K562 (cell line): Measurements from ENCODE around the gene ARNT2. TPM values are rescaled to one million over a fixed set of nuclear protein-coding genes. Genes with fewer than 3 reads are reported as not detected.

Source experiments
- ATAC-seq: fragments of 200-7000 bp; cut with Tn5 transposase; 3 replicates; pipeline ENCODE4 v1.9.1; 2020; ENCODE audit warnings: moderate library complexity
- BruUV-seq: library from RNA; stranded (reverse); fragments of 400-500 nt; replicated peaks from 2 replicates; lab custom pipeline; 2021; lab: Mats Ljungman, UMichigan
- CTCF ChIA-PET: fragments of 300-600 bp; formaldehyde crosslinking; extraction: SDS; loops from one replicate; lab custom pipeline; 2021; ENCODE audit warnings: low intra/inter-chr PET ratio; lab: Yijun Ruan, JAX
- POLR2A ChIA-PET: fragments of 300-600, 350-650 bp; sonication (Branson Sonifier 250); formaldehyde crosslinking; extraction: SDS; loops from one replicate; lab custom pipeline; 2021; ENCODE audit warnings: antibody characterized with exemption, inconsistent platforms; lab: Yijun Ruan, JAX
- DNase-seq, 4 experiments: peaks; one replicate each; pipeline versions ENCODE4 v3.0.0 to v3.0.0-alpha.2; 2011 to 2018; ENCODE audit warnings: low spot score in 3 of 4, mixed read lengths in 3 of 4; ENCODE audit errors: extremely low read depth in 1 of 4
- FAIRE-seq: peaks from 2 replicates; lab custom pipeline; 2011; peaks lifted over from hg19 to GRCh38; lab: Jason Lieb, UNC
- H2AFZ ChIP-seq: 2 replicates; pipeline ENCODE4 v1.6.0; 2011; ENCODE audit warnings: low read depth, low read length, control low read depth, inconsistent platforms
- H3K27ac ChIP-seq: fragments of 200-600 bp; 3 replicates; pipeline ENCODE4 v1.8.0; 2011; ENCODE audit warnings: low read depth, mild to moderate bottlenecking, control low read depth, inconsistent platforms, low read length, moderate library complexity, mixed read lengths; ENCODE audit errors: extremely low read depth
- H3K27me3 ChIP-seq, 2 experiments: fragments of 300-600 bp in 1 of 2; 2 replicates in 1 of 2; 3 replicates in 1 of 2; pipeline versions ENCODE4 v1.6.0 to v1.8.0; 2011; ENCODE audit warnings: inconsistent platforms in 2 of 2, low read length in 2 of 2, mild to moderate bottlenecking in 1 of 2, mixed read lengths in 1 of 2, moderate library complexity in 1 of 2; ENCODE audit not compliant: control insufficient read depth in 2 of 2, insufficient read depth in 2 of 2
- H3K36me3 ChIP-seq: fragments of 300-600 bp; 3 replicates; pipeline ENCODE4 v1.8.0; 2011; ENCODE audit warnings: mild to moderate bottlenecking, low read length, inconsistent platforms; ENCODE audit not compliant: control insufficient read depth, insufficient read depth
- H3K4me1 ChIP-seq, 2 experiments: fragments of 200-600 bp in 1 of 2; replicated peaks in 1 of 2; 2 replicates in 1 of 2; 3 replicates in 1 of 2; pipeline versions ENCODE4 v1.5.1 to v1.8.0; 2011; ENCODE audit warnings: inconsistent platforms in 2 of 2, low read length in 2 of 2, mild to moderate bottlenecking in 1 of 2, mixed read lengths in 1 of 2, moderate library complexity in 1 of 2; ENCODE audit not compliant: control insufficient read depth in 2 of 2, insufficient read depth in 2 of 2
- H3K4me2 ChIP-seq: 2 replicates; pipeline ENCODE4 v1.6.1; 2011; ENCODE audit warnings: low read length, control low read depth, inconsistent platforms, mixed read lengths; ENCODE audit not compliant: insufficient read depth
- H3K4me3 ChIP-seq: fragments of 200-600 bp; sonication (generic), shearing (Covaris generic); 2 replicates; pipeline ENCODE4 v1.5.1; 2016; ENCODE audit warnings: control low read depth, inconsistent platforms
- H3K79me2 ChIP-seq: fragments of 200-600 bp; 3 replicates; pipeline ENCODE4 v1.8.0; 2011; ENCODE audit warnings: low read length, inconsistent platforms; ENCODE audit not compliant: control insufficient read depth, insufficient read depth
- H3K9ac ChIP-seq, 2 experiments: 2 replicates each; pipeline versions ENCODE4 v1.6.0 to v1.6.1; 2011; ENCODE audit warnings: low read depth in 2 of 2, low read length in 2 of 2, control low read depth in 1 of 2, inconsistent platforms in 1 of 2, mild to moderate bottlenecking in 1 of 2, mixed read lengths in 1 of 2; ENCODE audit not compliant: insufficient read depth in 1 of 2
- H3K9me1 ChIP-seq: one replicate; pipeline ENCODE4 v1.6.0; 2011; ENCODE audit warnings: inconsistent platforms, mild to moderate bottlenecking, low read length, moderate library complexity; ENCODE audit not compliant: control insufficient read depth, insufficient read depth
- H3K9me3 ChIP-seq: replicated peaks from 2 replicates; pipeline ENCODE4 v1.5.1; 2011; ENCODE audit warnings: low read depth, low read length, inconsistent platforms; ENCODE audit not compliant: control insufficient read depth, insufficient read depth
- H4K20me1 ChIP-seq: replicated peaks from 2 replicates; pipeline ENCODE4 v1.6.1; 2011; ENCODE audit warnings: low read length, inconsistent platforms, mixed read lengths; ENCODE audit not compliant: control insufficient read depth, insufficient read depth
- GATAD2B ChIP-seq: fragments of 450-650 bp; IDR thresholded peaks from 2 replicates; pipeline ENCODE4 v1.6.1; 2017; ENCODE audit warnings: mild to moderate bottlenecking, borderline replicate concordance
- KAT7 ChIP-seq: sonication (generic); formaldehyde crosslinking; IDR thresholded peaks from 2 replicates; pipeline ENCODE4 v1.8.0; 2022; ENCODE audit warnings: missing genetic modification reagents, mild to moderate bottlenecking, borderline replicate concordance
- KLF16 ChIP-seq: IDR thresholded peaks from 2 replicates; pipeline ENCODE4 v1.6.1; 2016; ENCODE audit warnings: antibody characterized with exemption
- ZMIZ1 ChIP-seq, 2 experiments: fragments of 150-350 bp in 1 of 2; IDR thresholded peaks; 2 replicates each; pipeline ENCODE4 v1.6.1; 2012 to 2016; ENCODE audit warnings: low read depth in 2 of 2, low read length in 2 of 2, mild to moderate bottlenecking in 1 of 2, moderate library complexity in 1 of 2
- ZNF24 ChIP-seq: fragments of 450-650 bp; IDR thresholded peaks from 2 replicates; pipeline ENCODE4 v1.6.1; 2016
- ZNF263 ChIP-seq: sonication (generic); formaldehyde crosslinking; IDR thresholded peaks from 2 replicates; pipeline ENCODE4 v1.8.0; 2022; ENCODE audit warnings: mild to moderate bottlenecking, missing genetic modification reagents, borderline replicate concordance
- ZNF668 ChIP-seq: fragments of 250-450 bp; sonication (Bioruptor Pico); IDR thresholded peaks from 2 replicates; pipeline ENCODE4 v1.8.0; 2022; ENCODE audit warnings: mild to moderate bottlenecking, inconsistent platforms
- ZNF696 ChIP-seq: fragments of 250-450 bp; sonication (Bioruptor Pico); conservative IDR thresholded peaks from 2 replicates; pipeline ENCODE4 v1.4.0; 2020; ENCODE audit warnings: mild to moderate bottlenecking, moderate library complexity
- WGBS: fragments of 100-300 bp; shearing (Covaris generic); methylation state at CpG from one replicate; pipeline ENCODE4 v1.1.6; 2016; ENCODE audit warnings: low coverage, mixed read lengths; ENCODE audit not compliant: insufficient coverage; ENCODE audit errors: missing lambda C conversion rate; 5-methylcytosine and 5-hydroxymethylcytosine counted together
- in situ Hi-C: fragments of 300-500 bp; cut with MboI; formaldehyde crosslinking; loops from 4 replicates; pipeline ENCODE4 v1.15.0; 2018; ENCODE audit warnings: inconsistent platforms, mixed read lengths
- intact Hi-C: fragments of 100-400 bp; cut with micrococcal nuclease; formaldehyde crosslinking; loops from 2 replicates; pipeline ENCODE4 v1.14.2; 2022
- polyA plus RNA-seq, 8 experiments: library from polyadenylated mRNA; depleted of rRNA in 4 of 8; stranded (reverse) in 5 of 8; unstranded in 3 of 8; fragments of >200 nt; fragmentation: Nextera tagmentation in 2 of 8; fragmentation: Illumina TruSeq in 1 of 8; extraction: Ambion mirVana in 2 of 8; extraction: Trizol in 1 of 8; gene quantifications; 2 replicates each; pipeline versions ENCODE4 v1.2.1 to v1.2.3, GENCODE V29; 2011 to 2014; ENCODE audit warnings: inconsistent platforms in 1 of 8, missing spikeins in 1 of 8
- total RNA-seq, 7 experiments: library from RNA; depleted of rRNA in 6 of 7; stranded (reverse); fragments of >200 nt in 6 of 7; fragmentation: Illumina TruSeq in 2 of 7; extraction: Trizol in 2 of 7; gene quantifications; 2 replicates each; pipeline versions ENCODE4 v1.2.1 to v1.2.3, GENCODE V29; 2011 to 2021; ENCODE audit warnings: low replicate concordance in 1 of 7
- TF ChIP-seq, protein P1 (sequence below): fragments of 250-450 bp; sonication (Bioruptor Pico); IDR thresholded peaks from 2 replicates; pipeline ENCODE4 v1.4.0; 2020
- TF ChIP-seq, protein P2 (sequence below), 2 experiments: fragments of 450-650 bp in 1 of 2; sonication (generic) in 1 of 2; formaldehyde crosslinking; conservative IDR thresholded peaks; 2 replicates each; pipeline versions ENCODE4 v1.4.0 to v1.8.1; 2020 to 2022; ENCODE audit warnings: mild to moderate bottlenecking in 1 of 2, missing genetic modification reagents in 1 of 2

Gene ARNT2
- total and polyA plus RNA-seq, 9 of the 15 experiments (the other 6 are each of a cell fraction or from before 2014, with no cell fraction given) = 0.01 TPM; not detected in 8

- WGBS = 0% methylated on average over 2 of the region's 3 CpGs
- in situ Hi-C loops = no loop called here
- Histone ChIP-seq H2AFZ (no peak overlapping the region), H3K9me3 (no peaks in the 10 kb centered on the region), H3K4me2 (no peak overlapping the region), H3K9me1 (no peaks in the 10 kb centered on the region), H3K36me3 (no peaks in the 10 kb centered on the region), H3K27me3 (peaks cover 7 to 11% of the 10 kb centered on the region in 2 experiments; a peak in 3 of 5 replicates), H3K4me1 (no peaks in the 10 kb centered on the region), H4K20me1 (no peaks in the 10 kb centered on the region), H3K79me2 (no peaks in the 10 kb centered on the region), H3K9ac (no peak overlapping the region), H3K4me3 (no peak overlapping the region), H3K27ac (no peak overlapping the region)
- ChIA-PET CTCF (no interaction called here), POLR2A (interaction anchor here (0.5 to 0.9 kb wide), 4 partner anchors 20 to 400 kb away, joined by 3 read pairs; no protein-coding TSS in a partner anchor)
- no TSS peak for BruUV-seq
- FAIRE-seq = no peak
- no peak for DNase-seq
- no peak for ATAC-seq
- TF ChIP-seq ZNF696 (no peak), KAT7 (CRISPR knock-in tag) (no peak), KLF16 (no peak), ZNF24 (no peak), ZNF263 (no peak), ZMIZ1 (IDR thresholded peaks at IDR 0.05; ENCODE audit: low read depth in 2 of 2, low read length in 2 of 2) (no peak), ZNF668 (CRISPR knock-in tag) (no peak), GATAD2B (no peak)
- TF ChIP-seq, protein P1, sequence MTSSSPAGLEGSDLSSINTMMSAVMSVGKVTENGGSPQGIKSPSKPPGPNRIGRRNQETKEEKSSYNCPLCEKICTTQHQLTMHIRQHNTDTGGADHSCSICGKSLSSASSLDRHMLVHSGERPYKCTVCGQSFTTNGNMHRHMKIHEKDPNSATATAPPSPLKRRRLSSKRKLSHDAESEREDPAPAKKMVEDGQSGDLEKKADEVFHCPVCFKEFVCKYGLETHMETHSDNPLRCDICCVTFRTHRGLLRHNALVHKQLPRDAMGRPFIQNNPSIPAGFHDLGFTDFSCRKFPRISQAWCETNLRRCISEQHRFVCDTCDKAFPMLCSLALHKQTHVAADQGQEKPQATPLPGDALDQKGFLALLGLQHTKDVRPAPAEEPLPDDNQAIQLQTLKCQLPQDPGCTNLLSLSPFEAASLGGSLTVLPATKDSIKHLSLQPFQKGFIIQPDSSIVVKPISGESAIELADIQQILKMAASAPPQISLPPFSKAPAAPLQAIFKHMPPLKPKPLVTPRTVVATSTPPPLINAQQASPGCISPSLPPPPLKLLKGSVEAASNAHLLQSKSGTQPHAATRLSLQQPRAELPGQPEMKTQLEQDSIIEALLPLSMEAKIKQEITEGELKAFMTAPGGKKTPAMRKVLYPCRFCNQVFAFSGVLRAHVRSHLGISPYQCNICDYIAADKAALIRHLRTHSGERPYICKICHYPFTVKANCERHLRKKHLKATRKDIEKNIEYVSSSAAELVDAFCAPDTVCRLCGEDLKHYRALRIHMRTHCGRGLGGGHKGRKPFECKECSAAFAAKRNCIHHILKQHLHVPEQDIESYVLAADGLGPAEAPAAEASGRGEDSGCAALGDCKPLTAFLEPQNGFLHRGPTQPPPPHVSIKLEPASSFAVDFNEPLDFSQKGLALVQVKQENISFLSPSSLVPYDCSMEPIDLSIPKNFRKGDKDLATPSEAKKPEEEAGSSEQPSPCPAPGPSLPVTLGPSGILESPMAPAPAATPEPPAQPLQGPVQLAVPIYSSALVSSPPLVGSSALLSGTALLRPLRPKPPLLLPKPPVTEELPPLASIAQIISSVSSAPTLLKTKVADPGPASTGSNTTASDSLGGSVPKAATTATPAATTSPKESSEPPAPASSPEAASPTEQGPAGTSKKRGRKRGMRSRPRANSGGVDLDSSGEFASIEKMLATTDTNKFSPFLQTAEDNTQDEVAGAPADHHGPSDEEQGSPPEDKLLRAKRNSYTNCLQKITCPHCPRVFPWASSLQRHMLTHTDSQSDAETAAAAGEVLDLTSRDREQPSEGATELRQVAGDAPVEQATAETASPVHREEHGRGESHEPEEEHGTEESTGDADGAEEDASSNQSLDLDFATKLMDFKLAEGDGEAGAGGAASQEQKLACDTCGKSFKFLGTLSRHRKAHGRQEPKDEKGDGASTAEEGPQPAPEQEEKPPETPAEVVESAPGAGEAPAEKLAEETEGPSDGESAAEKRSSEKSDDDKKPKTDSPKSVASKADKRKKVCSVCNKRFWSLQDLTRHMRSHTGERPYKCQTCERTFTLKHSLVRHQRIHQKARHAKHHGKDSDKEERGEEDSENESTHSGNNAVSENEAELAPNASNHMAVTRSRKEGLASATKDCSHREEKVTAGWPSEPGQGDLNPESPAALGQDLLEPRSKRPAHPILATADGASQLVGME (CRISPR knock-in tag) = no peak
- TF ChIP-seq, protein P2, sequence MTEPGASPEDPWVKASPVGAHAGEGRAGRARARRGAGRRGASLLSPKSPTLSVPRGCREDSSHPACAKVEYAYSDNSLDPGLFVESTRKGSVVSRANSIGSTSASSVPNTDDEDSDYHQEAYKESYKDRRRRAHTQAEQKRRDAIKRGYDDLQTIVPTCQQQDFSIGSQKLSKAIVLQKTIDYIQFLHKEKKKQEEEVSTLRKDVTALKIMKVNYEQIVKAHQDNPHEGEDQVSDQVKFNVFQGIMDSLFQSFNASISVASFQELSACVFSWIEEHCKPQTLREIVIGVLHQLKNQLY (CRISPR knock-in tag; conservative IDR thresholded peaks at IDR 0.05) = no peak
- intact Hi-C loops = no loop called here
Observed at GRCh38 chr15:80629355-80629754, 225.2 kb downstream of the ARNT2 start.
